GM13976 (cell line): Measurements from ENCODE around the gene FKBP11.

ENCODE experiments used
- DNase-seq: peaks from one replicate; pipeline ENCODE4 v3.0.0; 2012; ENCODE audit warnings: low spot score
- in situ Hi-C: fragments of 300-500 bp; cut with MboI; formaldehyde crosslinking; loops from one replicate; pipeline ENCODE4 v1.12.0; 2022; ENCODE audit warnings: low sequenced_read_pairs, mixed read lengths, inconsistent platforms; ENCODE audit not compliant: unreplicated experiment
- TF ChIP-seq, protein P1 (sequence below): IDR thresholded peaks from 2 replicates; pipeline ENCODE4 v1.5.1; 2012; ENCODE audit warnings: borderline replicate concordance, mild to moderate bottlenecking; ENCODE audit not compliant: insufficient read depth; ENCODE audit errors: extremely low read depth, missing control alignments, control extremely low read depth

The FKBP11 gene

DNA sequence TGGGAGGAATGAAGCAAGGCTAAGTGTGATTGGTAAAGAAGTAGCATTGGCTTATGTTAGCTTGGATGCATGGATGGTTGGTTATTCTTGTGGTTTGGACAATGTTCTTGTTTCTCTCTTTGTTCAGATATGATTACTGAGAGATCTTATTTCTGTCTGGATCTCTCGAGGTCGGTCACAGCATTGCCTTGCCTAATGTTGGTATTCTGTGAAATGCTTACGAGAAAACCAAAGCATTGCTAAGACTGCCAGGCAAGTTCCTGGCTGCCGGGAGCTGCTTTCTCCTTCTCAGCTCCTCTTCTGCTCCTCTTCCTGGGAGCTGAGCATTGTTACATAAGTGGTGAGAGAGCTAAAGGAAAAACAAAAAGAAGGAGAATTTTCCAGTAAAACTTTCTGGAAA lies 52.2 kb downstream of the FKBP11 start:
- DNase-seq: no peak
- TF ChIP-seq, protein P1, sequence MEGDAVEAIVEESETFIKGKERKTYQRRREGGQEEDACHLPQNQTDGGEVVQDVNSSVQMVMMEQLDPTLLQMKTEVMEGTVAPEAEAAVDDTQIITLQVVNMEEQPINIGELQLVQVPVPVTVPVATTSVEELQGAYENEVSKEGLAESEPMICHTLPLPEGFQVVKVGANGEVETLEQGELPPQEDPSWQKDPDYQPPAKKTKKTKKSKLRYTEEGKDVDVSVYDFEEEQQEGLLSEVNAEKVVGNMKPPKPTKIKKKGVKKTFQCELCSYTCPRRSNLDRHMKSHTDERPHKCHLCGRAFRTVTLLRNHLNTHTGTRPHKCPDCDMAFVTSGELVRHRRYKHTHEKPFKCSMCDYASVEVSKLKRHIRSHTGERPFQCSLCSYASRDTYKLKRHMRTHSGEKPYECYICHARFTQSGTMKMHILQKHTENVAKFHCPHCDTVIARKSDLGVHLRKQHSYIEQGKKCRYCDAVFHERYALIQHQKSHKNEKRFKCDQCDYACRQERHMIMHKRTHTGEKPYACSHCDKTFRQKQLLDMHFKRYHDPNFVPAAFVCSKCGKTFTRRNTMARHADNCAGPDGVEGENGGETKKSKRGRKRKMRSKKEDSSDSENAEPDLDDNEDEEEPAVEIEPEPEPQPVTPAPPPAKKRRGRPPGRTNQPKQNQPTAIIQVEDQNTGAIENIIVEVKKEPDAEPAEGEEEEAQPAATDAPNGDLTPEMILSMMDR: no peak
- in situ Hi-C loops: no loop called here
